PFSK-1 (cell line): Measurements from ENCODE around the gene DYRK2.

ENCODE experiments used
- POLR2AphosphoS5 ChIP-seq: IDR thresholded peaks from 2 replicates; pipeline ENCODE4 v1.6.1; 2012; ENCODE audit warnings: low read depth, mild to moderate bottlenecking, control low read depth, low read length, moderate library complexity
- SIN3A ChIP-seq: IDR thresholded peaks from 2 replicates; pipeline ENCODE4 v1.6.1; 2012; ENCODE audit warnings: mild to moderate bottlenecking, low read length, moderate library complexity, borderline replicate concordance; ENCODE audit not compliant: insufficient read depth
- TAF1 ChIP-seq: IDR thresholded peaks from 2 replicates; pipeline ENCODE4 v1.6.1; 2012; ENCODE audit warnings: low read length, control low read depth, borderline replicate concordance; ENCODE audit not compliant: insufficient read depth
- TF ChIP-seq, protein P1 (sequence below), 2 experiments: IDR thresholded peaks; 2 replicates each; pipeline versions ENCODE4 v1.6.1 to v1.8.0; 2011 to 2012; ENCODE audit warnings: low read depth in 2 of 2, low read length in 2 of 2, control low read depth in 1 of 2, inconsistent platforms in 1 of 2, mild to moderate bottlenecking in 1 of 2, moderate library complexity in 1 of 2; ENCODE audit not compliant: insufficient read depth in 1 of 2

DNA sequence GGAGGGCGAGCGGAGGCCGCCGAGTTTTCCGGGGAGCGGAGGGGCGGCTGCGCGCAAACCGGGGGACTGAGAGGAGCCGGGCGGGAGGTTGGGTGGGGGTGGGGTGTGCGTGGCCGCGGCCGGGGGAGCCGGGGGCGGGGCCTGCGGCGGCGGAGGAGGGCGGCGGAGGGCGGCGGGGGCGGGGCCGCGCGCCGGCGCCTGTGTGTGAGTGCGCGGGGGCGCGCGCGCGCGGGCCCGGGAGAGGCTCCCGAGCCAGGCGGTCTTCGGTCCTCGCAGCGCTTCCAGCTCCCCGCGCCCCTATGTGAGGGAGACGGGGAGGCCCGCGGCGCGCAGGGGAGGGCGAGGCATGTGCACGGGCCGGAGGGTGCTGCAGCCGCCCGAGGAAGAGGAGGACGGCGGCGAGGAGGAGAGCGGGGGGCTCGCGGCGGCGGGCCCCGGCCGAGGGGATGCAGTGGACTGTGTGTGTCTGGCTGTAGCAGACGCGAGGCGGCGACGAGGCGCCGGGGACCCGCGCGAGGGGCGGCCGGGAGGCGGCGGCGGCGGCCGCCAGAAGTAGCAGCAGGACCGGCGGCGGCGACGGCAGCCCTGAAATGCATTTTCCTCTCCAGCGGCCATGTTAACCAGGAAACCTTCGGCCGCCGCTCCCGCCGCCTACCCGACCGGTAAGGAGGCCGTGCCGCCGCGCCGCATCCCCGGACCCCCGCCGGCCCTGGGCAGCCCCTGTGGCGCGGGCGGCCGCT, at the start of gene DYRK2:
- TF ChIP-seq, protein P1, sequence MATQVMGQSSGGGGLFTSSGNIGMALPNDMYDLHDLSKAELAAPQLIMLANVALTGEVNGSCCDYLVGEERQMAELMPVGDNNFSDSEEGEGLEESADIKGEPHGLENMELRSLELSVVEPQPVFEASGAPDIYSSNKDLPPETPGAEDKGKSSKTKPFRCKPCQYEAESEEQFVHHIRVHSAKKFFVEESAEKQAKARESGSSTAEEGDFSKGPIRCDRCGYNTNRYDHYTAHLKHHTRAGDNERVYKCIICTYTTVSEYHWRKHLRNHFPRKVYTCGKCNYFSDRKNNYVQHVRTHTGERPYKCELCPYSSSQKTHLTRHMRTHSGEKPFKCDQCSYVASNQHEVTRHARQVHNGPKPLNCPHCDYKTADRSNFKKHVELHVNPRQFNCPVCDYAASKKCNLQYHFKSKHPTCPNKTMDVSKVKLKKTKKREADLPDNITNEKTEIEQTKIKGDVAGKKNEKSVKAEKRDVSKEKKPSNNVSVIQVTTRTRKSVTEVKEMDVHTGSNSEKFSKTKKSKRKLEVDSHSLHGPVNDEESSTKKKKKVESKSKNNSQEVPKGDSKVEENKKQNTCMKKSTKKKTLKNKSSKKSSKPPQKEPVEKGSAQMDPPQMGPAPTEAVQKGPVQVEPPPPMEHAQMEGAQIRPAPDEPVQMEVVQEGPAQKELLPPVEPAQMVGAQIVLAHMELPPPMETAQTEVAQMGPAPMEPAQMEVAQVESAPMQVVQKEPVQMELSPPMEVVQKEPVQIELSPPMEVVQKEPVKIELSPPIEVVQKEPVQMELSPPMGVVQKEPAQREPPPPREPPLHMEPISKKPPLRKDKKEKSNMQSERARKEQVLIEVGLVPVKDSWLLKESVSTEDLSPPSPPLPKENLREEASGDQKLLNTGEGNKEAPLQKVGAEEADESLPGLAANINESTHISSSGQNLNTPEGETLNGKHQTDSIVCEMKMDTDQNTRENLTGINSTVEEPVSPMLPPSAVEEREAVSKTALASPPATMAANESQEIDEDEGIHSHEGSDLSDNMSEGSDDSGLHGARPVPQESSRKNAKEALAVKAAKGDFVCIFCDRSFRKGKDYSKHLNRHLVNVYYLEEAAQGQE (IDR thresholded peaks at IDR 0.05; ENCODE audit: insufficient read depth in 1 of 2, low read depth in 2 of 2, low read length in 2 of 2) = peak in 1 of 2 experiments; percentile 22; a peak in 1 of 4 replicates
- TF ChIP-seq POLR2AphosphoS5 (peak; percentile 82), SIN3A (no peak), TAF1 (peak; percentile 68)
